HG03571 (cell line): ENCODE results near the gene AATF.

ENCODE experiments used
- ATAC-seq: cut with Tn5 transposase; IDR thresholded peaks from one replicate; pipeline ENCODE4 v1.9.1; 2021; ENCODE audit not compliant: unreplicated experiment

AATF gene

GRCh38 chr17:36929851-36930582, 18.7 kb upstream of the AATF start:
- ATAC-seq = no peak

- ATAC-seq = no peak
Measured at GRCh38 chr17:36930583-36930900, 18.2 kb upstream of the AATF start.

- ATAC-seq = no peak
Measured at GRCh38 chr17:36931096-36931696, 17.6 kb upstream of the AATF start.

- ATAC-seq = no peak
Measured at GRCh38 chr17:36931697-36932382, 16.9 kb upstream of the AATF start.

- no peak for ATAC-seq
Measured at GRCh38 chr17:36932383-36932693, 16.4 kb upstream of the AATF start.

- no peak for ATAC-seq
Measured at GRCh38 chr17:36932694-36933511, 15.9 kb upstream of the AATF start.

- ATAC-seq = no peak
Measured at GRCh38 chr17:36933512-36934143, 15.1 kb upstream of the AATF start.

- no peak for ATAC-seq
Measured at GRCh38 chr17:36934144-36934691, 14.5 kb upstream of the AATF start.

GRCh38 chr17:36934692-36935630, 13.8 kb upstream of the AATF start:
- ATAC-seq = no peak

- no peak for ATAC-seq
Measured at GRCh38 chr17:36935671-36936454, 12.9 kb upstream of the AATF start.

- ATAC-seq = no peak
Measured at GRCh38 chr17:36936455-36937000, 12.2 kb upstream of the AATF start.

GRCh38 chr17:36937001-36937958, 11.5 kb upstream of the AATF start, which contains the start of gene LHX1:
Gene LHX1 (plus strand): TSS chr17:36937475. CDS start chr17:36938198, 723 bp downstream.
- no peak for ATAC-seq

GRCh38 chr17:36937959-36938565, 10.7 kb upstream of the AATF start:
- ATAC-seq = no peak

GRCh38 chr17:36938566-36939051, 10.1 kb upstream of the AATF start:
- no peak for ATAC-seq

GRCh38 chr17:36939052-36939801, 9.5 kb upstream of the AATF start:
- no peak for ATAC-seq

- ATAC-seq = no peak
Measured at GRCh38 chr17:36939802-36940312, 8.9 kb upstream of the AATF start.
